ENCODE data around the gene RAX2. TPM values are rescaled to one million over a fixed set of nuclear protein-coding genes. Genes with fewer than 3 reads are reported as not detected.

RAX2 gene
- total RNA-seq, 4 donors from 2014 or later, result not detected

GRCh38 chr19:3743486-3743885, 28.5 kb downstream of the RAX2 start:
- DNase-seq, result no peak
- intact Hi-C loops (cut with DNase I), result no loop called here
- Histone ChIP-seq H3K9me3 (no peaks in the 10 kb centered on the region), H3K4me1 (no peaks in the 10 kb centered on the region), H3K4me3 (replicated peaks in 1 of 3) (no peak overlapping the region), H3K27me3 (no peaks in the 10 kb centered on the region), H3K36me3 (peaks cover 4 to 7% of the 10 kb centered on the region in 2 donors), H3K27ac (no peak overlapping the region)
- 95 to 97% methylated on average over 2 of the region's 2 CpGs for WGBS, 2 donors
- TF ChIP-seq CTCF (IDR thresholded peaks at IDR 0.05) (no peak), POLR2A (IDR thresholded peaks at IDR 0.05) (no peak)

- peaks cover 14 to 19% of the 10 kb centered on the region in 2 donors for H3K36me3 ChIP-seq
- H3K9me3 ChIP-seq, result no peaks in the 10 kb centered on the region
- intact Hi-C loops (cut with DNase I), result no loop called here
- H3K27me3 ChIP-seq, result no peaks in the 10 kb centered on the region
- H3K27ac ChIP-seq, result no peak overlapping the region
- no peak overlapping the region for H3K4me3 ChIP-seq (replicated peaks in 1 of 3)
- TF ChIP-seq CTCF (IDR thresholded peaks at IDR 0.05) (no peak), POLR2A (IDR thresholded peaks at IDR 0.05) (no peak)
- 94 to 96% methylated on average over 17 to 24 of the region's 24 CpGs for WGBS, 2 donors
- H3K4me1 ChIP-seq, result no peaks in the 10 kb centered on the region
- no peak for DNase-seq
Observed at GRCh38 chr19:3740431-3740830, 31.6 kb downstream of the RAX2 start.

- H3K4me1 ChIP-seq, result no peaks in the 10 kb centered on the region
- intact Hi-C loops (cut with DNase I), result no loop called here
- DNase-seq, result no peak
- H3K4me3 ChIP-seq (replicated peaks in 1 of 3), result no peak overlapping the region
- H3K9me3 ChIP-seq, result no peaks in the 10 kb centered on the region
- no peak overlapping the region for H3K27ac ChIP-seq
- peaks cover 14 to 19% of the 10 kb centered on the region in 2 donors for H3K36me3 ChIP-seq
- H3K27me3 ChIP-seq, result no peaks in the 10 kb centered on the region
- TF ChIP-seq CTCF (IDR thresholded peaks at IDR 0.05), result no peak
- no peak for TF ChIP-seq POLR2A (IDR thresholded peaks at IDR 0.05)
- WGBS, 2 donors, result 91% methylated on average over 26 to 31 of the region's 32 CpGs
Observed at GRCh38 chr19:3738477-3739220, 33.4 kb downstream of the RAX2 start.

GRCh38 chr19:3737487-3738205, 34.4 kb downstream of the RAX2 start:
- Histone ChIP-seq H3K27me3 (no peaks in the 10 kb centered on the region), H3K4me3 (replicated peaks in 1 of 3) (no peak overlapping the region), H3K4me1 (no peaks in the 10 kb centered on the region), H3K9me3 (no peaks in the 10 kb centered on the region), H3K27ac (no peak overlapping the region), H3K36me3 (peaks cover 14 to 19% of the 10 kb centered on the region in 2 donors)
- no peak for DNase-seq
- WGBS, 2 donors, result 94 to 95% methylated on average over 9 to 10 of the region's 10 CpGs
- TF ChIP-seq POLR2A (IDR thresholded peaks at IDR 0.05) (no peak), CTCF (IDR thresholded peaks at IDR 0.05) (no peak)
- intact Hi-C loops (cut with DNase I), result no loop called here

Measured in thyroid gland (tissue), 4 donors.